Endothelial cell of umbilical vein (primary cell): Measurements from ENCODE around the gene GSE1. TPM values are rescaled to one million over a fixed set of nuclear protein-coding genes. Genes with fewer than 3 reads are reported as not detected.

ENCODE experiments used
- BruUV-seq: library from RNA; stranded (reverse); fragments of 400-500 nt; replicated peaks from 2 replicates; lab custom pipeline; 2021; lab: Mats Ljungman, UMichigan
- CTCF ChIA-PET: fragments of 300-600, 350-600 bp; sonication (Branson Sonifier 250); formaldehyde crosslinking; loops from one replicate; lab custom pipeline; 2021; ENCODE audit warnings: antibody characterized with exemption, inconsistent platforms; lab: Charles Lee
- POLR2A ChIA-PET: fragments of 300-600, 350-600 bp; sonication (Branson Sonifier 250); formaldehyde crosslinking; loops from one replicate; lab custom pipeline; 2021; ENCODE audit warnings: antibody characterized with exemption, inconsistent platforms; lab: Charles Lee
- DNase-seq: peaks from one replicate; pipeline ENCODE4 v3.0.0-alpha.2; 2011; ENCODE audit warnings: low read depth, low spot score
- FAIRE-seq: peaks from 2 replicates; lab custom pipeline; 2011; peaks lifted over from hg19 to GRCh38; lab: Jason Lieb, UNC
- H2AFZ ChIP-seq: 2 replicates; pipeline ENCODE4 v1.6.0; 2012; ENCODE audit warnings: low read depth, low read length, control low read depth, inconsistent platforms
- H3K27ac ChIP-seq: 2 replicates; pipeline ENCODE4 v1.5.1; 2011; ENCODE audit warnings: low read depth, mild to moderate bottlenecking, control low read depth, low read length, moderate library complexity; ENCODE audit not compliant: insufficient read depth
- H3K27me3 ChIP-seq, 2 experiments: 2 replicates each; pipeline versions ENCODE4 v1.6.0 to v1.6.1; 2011; ENCODE audit warnings: low read length in 2 of 2, mixed read lengths in 1 of 2; ENCODE audit not compliant: control insufficient read depth in 2 of 2, insufficient read depth in 2 of 2
- H3K36me3 ChIP-seq, 2 experiments: 2 replicates in 1 of 2; 3 replicates in 1 of 2; pipeline ENCODE4 v1.5.1; 2011; ENCODE audit warnings: low read length in 2 of 2, mild to moderate bottlenecking in 1 of 2, moderate library complexity in 1 of 2; ENCODE audit not compliant: control insufficient read depth in 2 of 2, insufficient read depth in 2 of 2; ENCODE audit errors: extremely low read depth in 1 of 2
- H3K4me1 ChIP-seq: 3 replicates; pipeline ENCODE4 v1.5.1; 2011; ENCODE audit warnings: mild to moderate bottlenecking, low read length; ENCODE audit not compliant: control insufficient read depth, insufficient read depth; ENCODE audit errors: extremely low read depth
- H3K4me2 ChIP-seq: 2 replicates; pipeline ENCODE4 v1.6.1; 2011; ENCODE audit warnings: low read length, control low read depth, mixed read lengths; ENCODE audit not compliant: insufficient read depth
- H3K4me3 ChIP-seq, 3 experiments: fragments of 200-600 bp in 1 of 3; sonication (generic), shearing (Covaris generic) in 1 of 3; replicated peaks in 1 of 3; 2 replicates each; pipeline ENCODE4 v1.5.1; 2011 to 2016; ENCODE audit warnings: control low read depth in 3 of 3, low read length in 3 of 3, mild to moderate bottlenecking in 2 of 3, inconsistent platforms in 1 of 3, low read depth in 1 of 3, moderate library complexity in 1 of 3; ENCODE audit not compliant: insufficient read depth in 1 of 3
- H3K79me2 ChIP-seq: 2 replicates; pipeline ENCODE4 v1.6.0; 2012; ENCODE audit warnings: low read length, inconsistent platforms; ENCODE audit not compliant: control insufficient read depth, insufficient read depth
- H3K9ac ChIP-seq: replicated peaks from 2 replicates; pipeline ENCODE3; 2011; ENCODE audit warnings: low read length, control low read depth; ENCODE audit not compliant: insufficient read depth; ENCODE audit errors: extremely low read depth
- H3K9me1 ChIP-seq: replicated peaks from 3 replicates; pipeline ENCODE4 v1.6.0; 2011; ENCODE audit warnings: mild to moderate bottlenecking, low read length; ENCODE audit not compliant: control insufficient read depth, insufficient read depth; ENCODE audit errors: extremely low read depth
- H3K9me3 ChIP-seq: replicated peaks from 2 replicates; pipeline ENCODE4 v1.5.1; 2012; ENCODE audit warnings: low read length, inconsistent platforms; ENCODE audit not compliant: control insufficient read depth, insufficient read depth
- H4K20me1 ChIP-seq: replicated peaks from 2 replicates; pipeline ENCODE3; 2011; ENCODE audit warnings: mild to moderate bottlenecking, low read length; ENCODE audit not compliant: control insufficient read depth, insufficient read depth; ENCODE audit errors: extremely low read depth
- EZH2 ChIP-seq: IDR thresholded peaks from 2 replicates; pipeline ENCODE4 v1.6.1; 2012; ENCODE audit warnings: borderline replicate concordance, low read depth, mild to moderate bottlenecking, moderate library complexity, low read length, inconsistent platforms; ENCODE audit not compliant: severe bottlenecking
- FOS ChIP-seq: IDR thresholded peaks from 2 replicates; pipeline ENCODE4 v1.6.1; 2011; ENCODE audit warnings: mild to moderate bottlenecking, low read length, moderate library complexity, borderline replicate concordance; ENCODE audit not compliant: insufficient read depth
- GATA2 ChIP-seq: IDR thresholded peaks from 2 replicates; pipeline ENCODE4 v1.7.0; 2011; ENCODE audit warnings: low read depth, mild to moderate bottlenecking, moderate library complexity, mixed read lengths, low read length; ENCODE audit not compliant: insufficient read length, insufficient read depth
- JUN ChIP-seq: IDR thresholded peaks from 2 replicates; pipeline ENCODE4 v1.6.1; 2011; ENCODE audit warnings: borderline replicate concordance, low read depth; ENCODE audit not compliant: insufficient read length, insufficient read depth
- MYC ChIP-seq: IDR thresholded peaks from one replicate; pipeline ENCODE4 v1.6.1; 2011; ENCODE audit warnings: mild to moderate bottlenecking, low read depth, low read length
- POLR2A ChIP-seq: IDR thresholded peaks from 2 replicates; pipeline ENCODE4 v1.6.1; 2012; ENCODE audit warnings: low read depth, mild to moderate bottlenecking, control low read depth, low read length
- POLR2AphosphoS5 ChIP-seq: IDR thresholded peaks from 2 replicates; pipeline ENCODE4 v1.6.1; 2012; ENCODE audit warnings: low read depth, mild to moderate bottlenecking, control low read depth, low read length, moderate library complexity; ENCODE audit not compliant: insufficient read depth
- dilution Hi-C: fragments of 300-500 bp; cut with MboI; formaldehyde crosslinking; loops from one replicate; pipeline ENCODE4 v1.15.0; 2019; ENCODE audit warnings: low sequenced_read_pairs; ENCODE audit not compliant: extremely low pct_ligation_motif_present
- intact Hi-C: fragments of 100-400 bp; cut with micrococcal nuclease; formaldehyde crosslinking; loops from one replicate; pipeline ENCODE4 v1.10.0; 2022
- polyA plus RNA-seq, 4 experiments: library from polyadenylated mRNA; depleted of rRNA in 3 of 4; stranded (reverse) in 3 of 4; unstranded in 1 of 4; fragments of >200 nt; gene quantifications; 2 replicates each; pipeline versions ENCODE4 v1.2.1 to v1.2.3, GENCODE V29; 2011 to 2012; ENCODE audit warnings: missing spikeins in 1 of 4
- total RNA-seq: library from RNA; stranded (reverse); gene quantifications from 2 replicates; pipeline ENCODE4 v1.2.3, GENCODE V29; 2021
- TF ChIP-seq, protein P1 (sequence below): IDR thresholded peaks from 2 replicates; pipeline ENCODE4 v1.6.1; 2011; ENCODE audit not compliant: insufficient read depth, insufficient read length
- TF ChIP-seq, protein P2 (sequence below), 2 donors: IDR thresholded peaks; 1 replicate in 1 of 2; 2 replicates in 1 of 2; pipeline ENCODE4 v1.5.1; 2011; ENCODE audit warnings: low read length in 2 of 2, mild to moderate bottlenecking in 2 of 2, moderate library complexity in 2 of 2, control low read depth in 1 of 2, inconsistent platforms in 1 of 2, low read depth in 1 of 2; ENCODE audit not compliant: insufficient read depth in 1 of 2; ENCODE audit errors: extremely low read depth in 1 of 2

The GSE1 gene
- total and polyA plus RNA-seq, 2 donors (not counting 3 experiments of a cell fraction or from before 2014, with no cell fraction given), result 4.2 to 18.3 TPM

GRCh38 chr16:85706449-85707034, 93.4 kb downstream of the GSE1 start:
- DNase-seq, result no peak
- FAIRE-seq, result no peak
- intact Hi-C loops, result no loop called here
- H2AFZ ChIP-seq, result no peak overlapping the region
- BruUV-seq, result no TSS peak
- ChIA-PET POLR2A (no interaction called here), CTCF (interaction anchor here (1.0 kb wide), 1 partner anchor 10 kb away, joined by 4 read pairs; no protein-coding TSS in a partner anchor)
- H3K9me1 ChIP-seq, result no peaks in the 10 kb centered on the region
- H3K36me3 ChIP-seq, result no peaks in the 10 kb centered on the region
- no peaks in the 10 kb centered on the region for H3K79me2 ChIP-seq
- TF ChIP-seq EZH2 (no peak), MYC (no peak)
- H3K9me3 ChIP-seq, result no peaks in the 10 kb centered on the region
- no peak overlapping the region for H3K4me3 ChIP-seq
- no peaks in the 10 kb centered on the region for H3K4me1 ChIP-seq
- dilution Hi-C loops, result no loop called here
- no peak overlapping the region for H3K27ac ChIP-seq
- H3K4me2 ChIP-seq, result no peak overlapping the region
- no peaks in the 10 kb centered on the region for H4K20me1 ChIP-seq
- no peaks in the 10 kb centered on the region for H3K27me3 ChIP-seq
- H3K9ac ChIP-seq, result no peak overlapping the region

DNA sequence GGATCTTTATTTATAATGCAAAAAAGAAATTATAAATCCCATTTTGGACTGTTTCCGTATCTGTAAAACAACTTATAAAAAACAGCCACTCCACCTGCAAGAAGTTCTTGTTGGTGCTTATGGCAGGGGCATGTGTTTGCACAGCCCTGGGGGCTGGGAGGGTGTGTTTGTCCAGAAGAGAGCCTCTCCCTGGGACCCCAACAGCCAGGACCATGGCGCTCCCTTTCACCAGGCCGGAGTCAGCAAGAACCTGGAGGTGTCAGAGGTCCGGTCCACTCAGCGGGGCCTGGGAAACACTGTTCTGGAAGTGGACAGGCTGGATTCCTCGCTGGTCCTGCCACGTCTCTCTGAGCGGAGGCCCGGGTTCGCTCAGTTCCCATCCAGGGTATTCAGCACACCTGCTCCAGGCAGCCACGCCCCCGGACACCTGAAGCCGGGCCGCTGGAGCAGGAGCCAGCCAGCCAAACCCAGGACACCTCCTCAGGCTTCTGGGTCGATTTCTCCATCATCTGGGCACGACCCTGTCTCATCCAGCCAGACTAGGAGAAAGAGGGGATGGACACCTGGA, 94.5 kb downstream of the GSE1 start:
- FAIRE-seq, result no peak

More for the DNA sequence above, 94.5 kb downstream of the GSE1 start:
- ChIA-PET CTCF (no interaction called here), POLR2A (no interaction called here)
- H3K9me1 ChIP-seq, result no peaks in the 10 kb centered on the region
- no peak overlapping the region for H3K4me3 ChIP-seq
- no TSS peak for BruUV-seq
- intact Hi-C loops, result no loop called here
- no peak overlapping the region for H2AFZ ChIP-seq
- TF ChIP-seq JUN, result no peak
- no peak for TF ChIP-seq EZH2
- no peak for TF ChIP-seq POLR2AphosphoS5
- TF ChIP-seq, protein P1, sequence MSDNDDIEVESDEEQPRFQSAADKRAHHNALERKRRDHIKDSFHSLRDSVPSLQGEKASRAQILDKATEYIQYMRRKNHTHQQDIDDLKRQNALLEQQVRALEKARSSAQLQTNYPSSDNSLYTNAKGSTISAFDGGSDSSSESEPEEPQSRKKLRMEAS, result no peak
- TF ChIP-seq, protein P2, sequence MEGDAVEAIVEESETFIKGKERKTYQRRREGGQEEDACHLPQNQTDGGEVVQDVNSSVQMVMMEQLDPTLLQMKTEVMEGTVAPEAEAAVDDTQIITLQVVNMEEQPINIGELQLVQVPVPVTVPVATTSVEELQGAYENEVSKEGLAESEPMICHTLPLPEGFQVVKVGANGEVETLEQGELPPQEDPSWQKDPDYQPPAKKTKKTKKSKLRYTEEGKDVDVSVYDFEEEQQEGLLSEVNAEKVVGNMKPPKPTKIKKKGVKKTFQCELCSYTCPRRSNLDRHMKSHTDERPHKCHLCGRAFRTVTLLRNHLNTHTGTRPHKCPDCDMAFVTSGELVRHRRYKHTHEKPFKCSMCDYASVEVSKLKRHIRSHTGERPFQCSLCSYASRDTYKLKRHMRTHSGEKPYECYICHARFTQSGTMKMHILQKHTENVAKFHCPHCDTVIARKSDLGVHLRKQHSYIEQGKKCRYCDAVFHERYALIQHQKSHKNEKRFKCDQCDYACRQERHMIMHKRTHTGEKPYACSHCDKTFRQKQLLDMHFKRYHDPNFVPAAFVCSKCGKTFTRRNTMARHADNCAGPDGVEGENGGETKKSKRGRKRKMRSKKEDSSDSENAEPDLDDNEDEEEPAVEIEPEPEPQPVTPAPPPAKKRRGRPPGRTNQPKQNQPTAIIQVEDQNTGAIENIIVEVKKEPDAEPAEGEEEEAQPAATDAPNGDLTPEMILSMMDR (IDR thresholded peaks at IDR 0.05; ENCODE audit: extremely low read depth in 1 of 2, insufficient read depth in 1 of 2, low read depth in 1 of 2, low read length in 2 of 2), result no peak
- no peak for TF ChIP-seq GATA2
- no peak for TF ChIP-seq FOS
- TF ChIP-seq MYC, result no peak
- TF ChIP-seq POLR2A, result no peak
- no peaks in the 10 kb centered on the region for H4K20me1 ChIP-seq
- H3K9ac ChIP-seq, result no peak overlapping the region
- no peaks in the 10 kb centered on the region for H3K4me1 ChIP-seq
- H3K9me3 ChIP-seq, result no peaks in the 10 kb centered on the region
- no peak overlapping the region for H3K4me2 ChIP-seq
- no peak for DNase-seq
- no peaks in the 10 kb centered on the region for H3K79me2 ChIP-seq
- H3K27me3 ChIP-seq, result no peaks in the 10 kb centered on the region
- H3K36me3 ChIP-seq, result no peaks in the 10 kb centered on the region
- no peak overlapping the region for H3K27ac ChIP-seq
- dilution Hi-C loops, result no loop called here
